H9 (cell line): ENCODE measurements around the gene PRELID2. TPM values are rescaled to one million over a fixed set of nuclear protein-coding genes. Genes with fewer than 3 reads are reported as not detected.

Source experiments
- DNase-seq: peaks from one replicate; pipeline ENCODE4 v3.0.0-alpha.2; 2017
- H2AFZ ChIP-seq: one replicate; pipeline ENCODE4 v1.6.1; 2013; ENCODE audit warnings: mild to moderate bottlenecking, low read length, control low read depth, moderate library complexity
- H2AK5ac ChIP-seq: 2 replicates; pipeline ENCODE4 v1.6.1; 2013; ENCODE audit warnings: low read length, control low read depth, mixed read lengths; ENCODE audit not compliant: insufficient read length
- H2BK120ac ChIP-seq: one replicate; pipeline ENCODE4 v1.6.1; 2013; ENCODE audit warnings: low read depth, mild to moderate bottlenecking, low read length, control low read depth, inconsistent platforms; ENCODE audit not compliant: poor library complexity, severe bottlenecking
- H2BK12ac ChIP-seq: 2 replicates; pipeline ENCODE4 v1.6.1; 2013; ENCODE audit warnings: low read length, control low read depth, mixed read lengths, low read depth; ENCODE audit not compliant: insufficient read length
- H2BK15ac ChIP-seq: 2 replicates; pipeline ENCODE4 v1.6.1; 2013; ENCODE audit warnings: low read depth, low read length, control low read depth
- H2BK20ac ChIP-seq: one replicate; pipeline ENCODE4 v1.6.1; 2013; ENCODE audit warnings: low read depth, mild to moderate bottlenecking, low read length, control low read depth, inconsistent platforms; ENCODE audit not compliant: poor library complexity, severe bottlenecking
- H2BK5ac ChIP-seq: 2 replicates; pipeline ENCODE4 v1.6.1; 2013; ENCODE audit warnings: low read length, control low read depth, mixed read lengths; ENCODE audit not compliant: insufficient read length
- H3K14ac ChIP-seq: 2 replicates; pipeline ENCODE4 v1.6.1; 2013; ENCODE audit warnings: low read length, control low read depth; ENCODE audit not compliant: insufficient read depth
- H3K18ac ChIP-seq: 2 replicates; pipeline ENCODE4 v1.6.1; 2013; ENCODE audit warnings: low read depth, mild to moderate bottlenecking, mixed read lengths, low read length, control low read depth; ENCODE audit not compliant: insufficient read length
- H3K23ac ChIP-seq: 2 replicates; pipeline ENCODE4 v1.6.1; 2013; ENCODE audit warnings: low read length, control low read depth, mixed read lengths, low read depth; ENCODE audit not compliant: insufficient read length
- H3K23me2 ChIP-seq: 2 replicates; pipeline ENCODE4 v1.6.1; 2013; ENCODE audit warnings: low read depth, mild to moderate bottlenecking, mixed read lengths, low read length, control low read depth; ENCODE audit not compliant: insufficient read length, poor library complexity, severe bottlenecking
- H3K27ac ChIP-seq: 2 replicates; pipeline ENCODE4 v1.5.1; 2013; ENCODE audit warnings: low read length, control low read depth, mixed read lengths, low read depth; ENCODE audit not compliant: insufficient read length
- H3K27me3 ChIP-seq: 2 replicates; pipeline ENCODE4 v1.6.1; 2013; ENCODE audit warnings: low read length, control low read depth, inconsistent platforms; ENCODE audit not compliant: insufficient read depth
- H3K4ac ChIP-seq: 2 replicates; pipeline ENCODE4 v1.6.1; 2013; ENCODE audit warnings: low read depth, mild to moderate bottlenecking, control low read depth, inconsistent platforms, low read length, moderate library complexity
- H3K4me1 ChIP-seq: 2 replicates; pipeline ENCODE4 v1.6.1; 2013; ENCODE audit warnings: low read length, control low read depth, inconsistent platforms; ENCODE audit not compliant: insufficient read depth
- H3K4me2 ChIP-seq: 2 replicates; pipeline ENCODE4 v1.6.1; 2013; ENCODE audit warnings: low read length, control low read depth, mixed read lengths; ENCODE audit not compliant: insufficient read length, insufficient read depth
- H3K56ac ChIP-seq: 2 replicates; pipeline ENCODE4 v1.6.1; 2013; ENCODE audit warnings: low read depth, mild to moderate bottlenecking, mixed read lengths, low read length, control low read depth; ENCODE audit not compliant: insufficient read length
- H3K79me1 ChIP-seq: 2 replicates; pipeline ENCODE4 v1.6.1; 2013; ENCODE audit warnings: low read depth, mild to moderate bottlenecking, moderate library complexity, low read length, control low read depth, inconsistent platforms; ENCODE audit not compliant: insufficient read depth, poor library complexity, severe bottlenecking
- H3K79me2 ChIP-seq: 2 replicates; pipeline ENCODE4 v1.6.1; 2013; ENCODE audit warnings: low read length, control low read depth, inconsistent platforms; ENCODE audit not compliant: insufficient read depth
- H3K9ac ChIP-seq: 2 replicates; pipeline ENCODE4 v1.6.1; 2013; ENCODE audit warnings: low read length, control low read depth, mixed read lengths; ENCODE audit not compliant: insufficient read length; ENCODE audit errors: extremely low read depth
- H3K9me3 ChIP-seq: one replicate; pipeline ENCODE4 v1.6.1; 2013; ENCODE audit warnings: low read depth, low read length, inconsistent platforms; ENCODE audit not compliant: control insufficient read depth
- H3T11ph ChIP-seq: one replicate; pipeline ENCODE4 v1.6.1; 2013; ENCODE audit warnings: mild to moderate bottlenecking, low read length, control low read depth, inconsistent platforms
- H4K20me1 ChIP-seq: one replicate; pipeline ENCODE4 v1.6.1; 2013; ENCODE audit not compliant: control insufficient read depth, insufficient read length, insufficient read depth
- H4K5ac ChIP-seq: 2 replicates; pipeline ENCODE4 v1.6.1; 2013; ENCODE audit warnings: low read depth, mild to moderate bottlenecking, mixed read lengths, low read length, control low read depth; ENCODE audit not compliant: insufficient read length
- H4K8ac ChIP-seq: replicated peaks from 2 replicates; pipeline ENCODE4 v1.6.1; 2013; ENCODE audit warnings: low read length, control low read depth, mixed read lengths, low read depth; ENCODE audit not compliant: insufficient read length
- H4K91ac ChIP-seq: 2 replicates; pipeline ENCODE4 v1.6.1; 2013; ENCODE audit warnings: low read depth, mild to moderate bottlenecking, moderate library complexity, mixed read lengths, low read length, control low read depth; ENCODE audit not compliant: insufficient read length
- H3K27ac Mint-ChIP-seq, 3 experiments: 2 replicates in 2 of 3; 3 replicates in 1 of 3; pipeline ENCODE4 v1.8.0; 2020 to 2021; ENCODE audit warnings: mixed read lengths in 3 of 3, mild to moderate bottlenecking in 1 of 3, moderate library complexity in 1 of 3
- H3K27me3 Mint-ChIP-seq: 2 replicates; pipeline ENCODE4 v1.8.0; 2021; ENCODE audit warnings: low read depth, mild to moderate bottlenecking, moderate library complexity, mixed read lengths
- H3K36me3 Mint-ChIP-seq, 3 experiments: 2 replicates in 2 of 3; 3 replicates in 1 of 3; pipeline ENCODE4 v1.8.0; 2020 to 2021; ENCODE audit warnings: low read depth in 3 of 3, mixed read lengths in 3 of 3; ENCODE audit not compliant: insufficient read depth in 1 of 3
- H3K4me1 Mint-ChIP-seq, 2 experiments: 2 replicates each; pipeline ENCODE4 v1.8.0; 2020; ENCODE audit warnings: mixed read lengths in 2 of 2
- H3K4me3 Mint-ChIP-seq, 2 experiments: 2 replicates in 1 of 2; 3 replicates in 1 of 2; pipeline ENCODE4 v1.8.0; 2020 to 2021; ENCODE audit warnings: mild to moderate bottlenecking in 2 of 2, mixed read lengths in 2 of 2, moderate library complexity in 1 of 2
- H3K9me3 Mint-ChIP-seq, 2 experiments: 2 replicates in 1 of 2; 3 replicates in 1 of 2; pipeline ENCODE4 v1.8.0; 2020; ENCODE audit warnings: mild to moderate bottlenecking in 2 of 2, mixed read lengths in 2 of 2, moderate library complexity in 1 of 2
- CTCF ChIP-seq: fragments of 200-600 bp; sonication (generic); conservative IDR thresholded peaks from 3 replicates; pipeline ENCODE4 v1.8.0; 2021; ENCODE audit warnings: antibody characterized with exemption, mild to moderate bottlenecking
- WGBS: extraction: QIAGEN DNeasy Blood & Tissue Kit; methylation state at CpG from one replicate; pipeline ENCODE4 v1.1.7; 2013; ENCODE audit warnings: missing lambda C conversion rate, low lambda C conversion rate, mixed read lengths; ENCODE audit not compliant: insufficient read length; ENCODE audit errors: extremely low coverage; 5-methylcytosine and 5-hydroxymethylcytosine counted together
- total RNA-seq: library from RNA; stranded (reverse); gene quantifications from 2 replicates; pipeline ENCODE4 v1.2.1, GENCODE V29; 2021

PRELID2 gene
- total RNA-seq, 1 experiment from 2014 or later = 13.2 TPM

DNA sequence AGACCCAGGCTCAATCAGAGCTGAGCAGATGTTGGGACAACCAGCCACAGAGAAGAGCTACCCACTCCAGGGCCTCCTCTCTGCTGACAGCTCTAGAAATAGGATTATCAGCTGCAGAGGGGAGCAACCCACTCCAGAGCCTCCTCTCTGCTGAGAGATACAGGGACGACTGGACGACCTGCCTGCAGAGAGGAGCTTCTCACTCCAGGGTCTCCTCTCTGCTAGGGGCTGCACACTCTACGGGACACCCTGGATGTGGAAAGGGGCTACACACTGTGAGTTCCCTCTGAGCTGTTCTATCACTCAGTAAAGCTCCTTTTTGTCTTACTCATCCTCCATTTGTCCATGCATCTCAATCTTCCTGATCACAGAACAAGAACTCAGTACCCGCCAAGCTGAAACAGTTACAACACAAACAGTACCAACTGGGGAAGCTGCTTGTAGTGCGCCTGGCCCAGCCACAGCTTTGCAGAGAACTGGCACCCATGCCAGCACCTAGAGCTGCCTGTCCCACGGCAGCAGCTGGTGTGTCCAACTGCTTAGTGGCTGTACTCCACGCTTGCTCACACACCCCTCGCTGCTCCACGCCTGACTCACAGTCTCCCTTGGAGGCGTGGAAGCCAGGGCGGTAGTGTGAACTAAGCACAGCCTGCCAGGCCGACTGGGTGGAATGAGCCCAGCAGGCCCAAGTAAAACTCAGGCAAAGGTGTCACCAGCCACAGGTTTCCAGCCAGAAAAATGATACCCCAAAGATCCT is 56.8 kb downstream of the PRELID2 start:
- Histone ChIP-seq H3K27ac (no peak overlapping the region), H2AK5ac (no peak overlapping the region), H3K4ac (no peak overlapping the region), H3K56ac (no peak overlapping the region), H3K27me3 (no peaks in the 10 kb centered on the region), H2BK15ac (no peak overlapping the region), H4K20me1 (no peaks in the 10 kb centered on the region), H3T11ph (no peak overlapping the region), H3K4me2 (no peak overlapping the region), H4K8ac (no peak overlapping the region), H3K23me2 (no peaks in the 10 kb centered on the region), H3K18ac (no peak overlapping the region), H3K9ac (no peak overlapping the region), H3K79me2 (no peaks in the 10 kb centered on the region), H2BK12ac (no peak overlapping the region), H3K9me3 (peaks cover 5% of the 10 kb centered on the region), H3K14ac (no peak overlapping the region), H2BK20ac (no peak overlapping the region), H4K5ac (no peak overlapping the region), H2BK120ac (no peak overlapping the region), H4K91ac (no peak overlapping the region), H2AFZ (no peak overlapping the region), H3K4me1 (0 out of 2 replicates have a peak, but pooled peaks cover 2% of the 10 kb centered on the region), H3K23ac (no peak overlapping the region), H3K79me1 (no peaks in the 10 kb centered on the region), H2BK5ac (no peak overlapping the region)
- H3K4me3 Mint-ChIP-seq = no peak overlapping the region
- H3K9me3 Mint-ChIP-seq = peaks cover 3 to 4% of the 10 kb centered on the region in 2 experiments; a peak in 3 of 5 replicates
- no peak for TF ChIP-seq CTCF
- no CpG with 5 or more reads among the region's 12 CpGs for WGBS
- no peak overlapping the region for H3K27ac Mint-ChIP-seq
- peaks cover 9 to 14% of the 10 kb centered on the region in 2 experiments for H3K4me1 Mint-ChIP-seq
- no peak for DNase-seq
- H3K36me3 Mint-ChIP-seq = peaks cover 3 to 7% (median 5%) of the 10 kb centered on the region in 3 experiments; a peak in 3 of 7 replicates
- H3K27me3 Mint-ChIP-seq = no peaks in the 10 kb centered on the region; the same call in 1 of the 2 replicates
